Measurements from ENCODE around the gene IRGC.

GRCh38 chr19:43765109-43765876, 49.4 kb downstream of the IRGC start:
- TF ChIP-seq CTCF (IDR thresholded peaks at IDR 0.05), result no peak
- TF ChIP-seq ATF2 (CRISPR knock-in tag; IDR thresholded peaks at IDR 0.05; ENCODE audit: borderline replicate concordance, low read depth), result no peak
- TF ChIP-seq CREM (CRISPR knock-in tag; IDR thresholded peaks at IDR 0.05), result no peak
